Fibroblast of skin of right biceps (primary cell): ENCODE measurements around the gene SWSAP1.
A peak's percentile ranks its signal among the peaks of the same experiment; 100 is the strongest.
"Not testable (repeated sequence)": the region's sequence is repeated elsewhere in the genome, so short reads cannot be mapped to it uniquely, and the experiment has no call there.

Experiments used
- DNase-seq: peaks from one replicate; pipeline ENCODE4 v3.0.0-alpha.2; 2013

SWSAP1 gene, protein sequence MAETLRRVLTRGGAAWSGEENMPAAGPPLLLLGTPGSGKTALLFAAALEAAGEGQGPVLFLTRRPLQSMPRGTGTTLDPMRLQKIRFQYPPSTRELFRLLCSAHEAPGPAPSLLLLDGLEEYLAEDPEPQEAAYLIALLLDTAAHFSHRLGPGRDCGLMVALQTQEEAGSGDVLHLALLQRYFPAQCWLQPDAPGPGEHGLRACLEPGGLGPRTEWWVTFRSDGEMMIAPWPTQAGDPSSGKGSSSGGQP

DNA sequence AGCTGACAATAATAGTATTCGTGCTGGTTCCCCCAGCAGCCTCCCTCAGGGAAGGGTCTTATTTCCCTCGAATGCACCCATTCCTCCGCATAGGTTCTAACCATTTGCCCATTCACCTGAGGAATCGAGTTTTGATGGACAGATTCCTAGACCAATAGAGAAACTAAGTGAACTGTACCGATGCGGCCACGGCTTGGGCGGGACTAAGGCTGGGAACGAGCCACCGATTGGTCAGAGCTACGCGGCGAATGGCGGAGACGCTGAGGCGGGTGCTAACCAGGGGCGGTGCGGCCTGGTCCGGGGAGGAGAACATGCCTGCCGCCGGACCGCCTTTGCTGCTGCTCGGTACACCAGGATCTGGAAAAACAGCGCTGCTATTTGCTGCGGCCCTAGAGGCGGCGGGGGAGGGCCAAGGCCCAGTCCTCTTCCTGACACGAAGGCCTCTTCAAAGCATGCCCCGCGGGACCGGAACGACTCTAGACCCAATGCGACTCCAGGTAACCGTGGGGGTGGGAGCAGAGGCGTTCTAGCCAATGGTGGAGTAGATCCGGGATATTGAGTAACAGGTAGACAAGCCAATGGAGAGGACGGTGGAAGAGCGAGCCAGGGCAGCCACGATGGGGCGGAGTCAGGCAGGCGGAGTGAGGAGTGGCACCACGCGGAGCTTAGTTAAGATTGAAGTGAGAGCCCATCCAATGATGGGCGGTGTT, at the start of gene SWSAP1:
TSS of gene SWSAP1 (plus strand) at position 234 of the 710 bp plus-strand sequence. CDS start at position 249, 15 bp downstream.
- peak; percentile 99 for DNase-seq

DNA sequence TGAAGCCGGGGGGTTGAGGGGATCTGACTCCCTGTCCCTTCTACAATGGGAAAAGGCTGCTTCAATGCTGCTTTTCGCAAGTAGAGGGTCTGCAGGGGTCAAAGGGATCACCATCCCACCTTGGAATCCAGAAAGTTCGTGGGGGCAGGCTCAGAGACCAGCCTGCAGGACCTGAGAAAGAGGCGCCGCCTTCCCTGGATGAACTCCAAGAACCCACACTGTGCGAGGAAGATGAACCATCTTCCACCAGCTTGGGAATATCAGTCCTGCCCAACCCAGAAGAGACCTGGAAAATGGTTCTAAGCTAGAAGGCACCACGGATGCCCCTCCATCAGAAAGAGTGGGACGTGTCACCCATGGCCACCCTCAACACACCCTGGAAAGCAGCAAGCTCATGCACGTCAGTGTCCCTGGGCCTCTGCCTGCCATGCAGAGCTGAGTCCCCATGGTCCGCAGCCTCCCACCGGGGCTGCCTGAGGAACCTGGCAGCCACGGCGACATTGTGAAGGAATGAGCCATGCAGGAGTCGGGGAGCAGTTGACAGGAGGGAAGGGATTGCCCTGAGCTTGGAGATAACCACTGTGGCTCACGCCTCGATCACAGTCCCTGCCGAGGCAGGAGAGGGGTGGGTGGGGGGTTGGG, 49.6 kb upstream of the SWSAP1 start:
- DNase-seq = no peak

DNA sequence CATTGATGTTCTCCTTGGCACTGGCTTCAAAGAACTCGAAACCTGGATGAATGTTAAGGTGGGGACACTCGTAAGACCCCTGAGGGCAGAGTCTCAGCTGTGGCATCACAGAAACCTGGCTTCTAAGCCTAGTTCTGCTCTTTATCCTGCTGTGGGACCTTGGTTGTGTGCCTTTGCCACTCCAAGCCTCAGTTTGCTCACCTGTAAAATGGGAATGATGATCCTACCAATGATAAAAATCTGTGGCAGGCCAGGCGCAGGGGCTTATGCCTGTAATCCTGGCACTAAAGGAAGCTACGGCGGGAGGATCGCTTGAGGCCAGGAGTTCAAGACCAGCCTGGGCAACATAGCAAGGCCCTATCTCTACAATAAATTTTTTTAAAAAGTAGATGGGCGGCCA, 48.9 kb upstream of the SWSAP1 start:
- DNase-seq = no peak

DNA sequence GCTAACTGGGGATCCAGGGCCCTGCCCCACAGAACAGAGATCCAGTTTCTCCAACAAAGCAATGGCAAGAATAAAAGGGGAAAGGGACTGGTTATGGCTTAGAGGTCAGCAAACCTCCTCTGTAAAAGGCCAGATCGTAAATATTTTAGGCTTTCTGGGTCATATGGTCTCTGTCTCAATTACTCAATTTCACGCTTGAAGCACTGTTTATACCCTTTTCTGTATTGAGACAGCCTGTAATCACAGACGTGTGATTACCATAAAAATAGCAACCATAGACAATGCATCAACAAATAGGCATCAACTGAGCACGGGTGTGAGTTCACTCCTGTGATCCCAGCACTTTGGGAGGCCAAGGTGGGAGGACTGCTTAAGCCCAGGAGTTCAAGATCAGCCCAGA, 44.3 kb upstream of the SWSAP1 start:
- DNase-seq = no peak

DNA sequence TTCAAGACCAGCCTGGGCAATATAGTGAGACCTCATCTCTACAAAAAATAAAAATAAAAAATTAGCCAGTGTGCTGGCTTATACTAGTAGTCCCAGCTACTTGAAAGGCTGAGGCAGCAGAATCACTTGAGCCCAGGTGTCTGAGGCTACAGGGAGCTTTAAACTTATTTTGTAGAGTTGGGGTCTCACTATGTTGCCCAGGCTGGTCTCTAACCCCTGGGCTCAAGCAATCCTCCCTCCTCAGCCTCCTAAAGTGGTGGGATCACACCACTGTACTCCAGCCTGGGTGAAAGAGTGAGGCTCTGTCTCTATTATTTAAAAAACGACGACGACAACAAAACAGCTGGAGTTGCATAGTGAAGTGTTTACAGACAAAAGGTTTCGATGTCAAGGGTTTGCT, 43.0 kb upstream of the SWSAP1 start:
- DNase-seq = no peak

DNA sequence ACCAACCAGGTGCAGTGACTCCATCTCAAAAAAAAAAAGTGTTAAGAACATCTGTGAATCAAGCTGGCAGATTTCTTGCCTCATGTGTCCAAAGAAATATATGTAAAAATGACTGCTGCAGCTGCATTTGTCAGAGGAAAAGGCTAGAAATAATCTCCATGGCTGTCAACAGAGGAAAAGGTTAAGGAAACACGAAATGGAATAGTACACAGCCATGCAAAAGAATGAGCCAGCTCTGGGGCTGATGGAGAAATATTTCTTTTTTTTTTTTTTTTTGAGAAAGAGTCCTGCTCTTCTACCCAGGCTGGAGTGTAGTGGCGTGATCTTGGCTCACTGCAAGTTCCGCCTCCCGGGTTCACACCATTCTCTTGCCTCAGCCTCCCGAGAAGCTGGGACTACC, 41.6 kb upstream of the SWSAP1 start:
- DNase-seq = no peak

DNA sequence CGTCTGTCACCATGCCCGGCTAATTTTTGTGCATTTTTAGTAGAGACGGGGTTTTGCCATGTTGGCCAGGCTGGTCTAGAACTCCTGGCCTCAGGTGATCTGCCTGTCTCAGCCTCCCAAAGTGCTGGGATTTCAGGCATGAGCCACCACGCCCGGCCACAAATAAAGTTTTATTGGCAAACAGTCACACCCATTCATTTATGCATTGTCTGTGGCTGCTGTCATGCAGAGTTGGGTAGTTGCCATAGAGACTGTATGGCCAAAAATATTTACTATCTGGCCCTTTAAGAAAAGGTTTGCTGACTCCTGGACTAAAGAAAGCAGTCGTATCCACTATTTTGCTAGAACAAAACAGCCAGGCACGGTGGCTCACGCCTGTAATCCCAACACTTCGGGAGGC, 40.6 kb upstream of the SWSAP1 start:
- DNase-seq = peak; percentile 32

DNA sequence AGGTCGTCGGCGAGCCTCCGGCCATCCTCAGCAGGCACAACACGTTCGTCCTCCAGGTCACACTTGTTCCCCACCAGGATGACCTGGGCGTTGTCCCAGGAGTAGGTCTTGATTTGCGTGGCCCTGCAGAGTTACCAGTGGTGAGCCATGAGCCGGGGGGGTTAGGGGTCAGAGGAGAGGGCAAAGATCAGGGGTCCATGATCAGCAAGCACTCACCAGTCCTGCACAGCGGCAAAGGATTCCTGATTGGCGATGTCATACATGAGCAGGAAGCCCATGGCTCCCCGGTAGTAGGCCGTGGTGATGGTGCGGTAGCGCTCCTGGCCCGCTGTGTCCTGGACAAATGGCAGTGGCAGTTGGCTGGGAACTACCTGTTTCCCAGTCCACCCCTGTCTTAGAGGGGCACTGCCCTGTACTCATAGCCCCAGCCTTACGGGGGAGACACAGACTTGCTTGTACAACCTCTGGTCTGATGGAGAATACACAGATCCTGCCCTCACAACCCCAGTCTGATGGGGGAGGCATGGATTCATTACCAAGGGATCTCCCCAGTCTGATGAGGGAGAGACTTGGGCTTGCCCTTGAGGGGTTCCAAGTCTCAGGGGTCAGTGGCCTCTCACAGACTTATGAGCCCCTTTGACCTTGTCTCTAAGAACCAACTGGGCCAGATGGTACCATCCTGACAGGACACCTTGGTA, 38.9 kb upstream of the SWSAP1 start:
- no peak for DNase-seq

DNA sequence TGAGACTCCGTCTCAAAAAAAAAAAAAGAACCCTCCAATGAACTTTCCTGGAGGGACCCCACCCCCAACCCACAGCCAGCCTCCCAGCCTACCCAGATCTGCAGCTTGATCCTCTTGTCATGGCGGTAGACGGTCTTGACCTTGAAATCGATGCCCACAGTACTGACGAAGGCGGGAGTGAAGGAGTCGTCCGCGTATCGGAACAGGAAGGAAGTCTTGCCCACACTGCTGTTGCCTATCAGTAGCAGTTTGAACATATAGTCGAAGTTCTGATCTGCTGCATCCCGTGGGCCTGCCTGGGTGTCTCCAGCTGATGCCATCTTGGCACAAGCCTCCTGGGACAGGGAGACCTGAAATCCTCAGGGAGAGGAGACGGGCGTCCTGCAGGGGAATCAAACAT, 37.4 kb upstream of the SWSAP1 start:
- DNase-seq = no peak

DNA sequence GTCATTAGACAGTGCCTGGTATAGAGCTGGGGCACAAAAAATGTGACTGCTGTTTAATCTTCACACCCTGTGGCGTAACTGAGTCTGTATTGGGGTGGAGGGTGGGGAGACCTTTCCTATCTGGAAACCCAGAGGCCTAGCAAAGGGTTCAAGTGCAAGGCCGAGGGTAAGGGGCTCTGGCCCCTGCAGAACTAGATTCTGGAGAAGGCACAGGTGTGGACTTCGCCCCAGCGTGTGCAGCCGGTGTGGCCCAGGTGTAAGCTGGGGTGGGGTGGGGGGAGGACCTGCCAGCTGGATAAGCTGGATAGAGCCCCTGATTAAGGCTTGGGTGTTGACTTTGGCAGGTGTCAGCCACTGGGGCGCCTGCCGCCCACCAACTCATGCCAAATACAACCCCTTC, 36.3 kb upstream of the SWSAP1 start:
- no peak for DNase-seq

DNA sequence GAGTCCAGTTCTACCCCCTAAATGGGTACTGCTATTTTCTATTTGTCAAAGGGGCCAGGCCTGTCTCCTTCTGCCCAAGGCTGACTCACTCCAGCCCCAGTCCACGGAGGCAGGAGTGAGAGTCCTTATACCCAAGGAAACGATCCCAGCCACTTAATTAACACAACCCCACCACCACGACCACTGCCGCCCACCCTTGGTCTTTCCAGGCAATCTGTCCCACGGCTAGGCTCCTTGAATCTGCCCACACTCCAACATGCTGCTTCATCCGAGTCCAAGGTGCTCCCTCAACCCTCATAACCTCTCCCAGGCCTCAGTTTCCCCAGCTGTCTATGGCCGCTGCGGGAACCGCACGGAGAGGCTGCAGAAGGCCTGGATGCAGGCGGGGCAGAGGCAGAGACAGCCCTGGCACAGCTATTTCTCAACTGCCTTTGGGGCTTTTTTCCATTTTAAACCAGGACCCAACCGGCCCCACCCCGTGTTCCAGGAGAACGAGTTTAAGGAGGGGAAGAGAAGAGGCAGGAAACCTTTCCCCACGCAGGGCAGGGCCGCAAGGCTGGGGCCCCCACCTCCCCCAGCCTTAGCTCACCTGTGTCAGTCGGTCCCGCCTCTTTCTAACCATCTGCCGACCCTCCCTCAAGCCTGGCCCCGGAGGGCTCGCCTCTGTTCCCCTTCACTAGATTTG, 35.8 kb upstream of the SWSAP1 start:
- DNase-seq = no peak

DNA sequence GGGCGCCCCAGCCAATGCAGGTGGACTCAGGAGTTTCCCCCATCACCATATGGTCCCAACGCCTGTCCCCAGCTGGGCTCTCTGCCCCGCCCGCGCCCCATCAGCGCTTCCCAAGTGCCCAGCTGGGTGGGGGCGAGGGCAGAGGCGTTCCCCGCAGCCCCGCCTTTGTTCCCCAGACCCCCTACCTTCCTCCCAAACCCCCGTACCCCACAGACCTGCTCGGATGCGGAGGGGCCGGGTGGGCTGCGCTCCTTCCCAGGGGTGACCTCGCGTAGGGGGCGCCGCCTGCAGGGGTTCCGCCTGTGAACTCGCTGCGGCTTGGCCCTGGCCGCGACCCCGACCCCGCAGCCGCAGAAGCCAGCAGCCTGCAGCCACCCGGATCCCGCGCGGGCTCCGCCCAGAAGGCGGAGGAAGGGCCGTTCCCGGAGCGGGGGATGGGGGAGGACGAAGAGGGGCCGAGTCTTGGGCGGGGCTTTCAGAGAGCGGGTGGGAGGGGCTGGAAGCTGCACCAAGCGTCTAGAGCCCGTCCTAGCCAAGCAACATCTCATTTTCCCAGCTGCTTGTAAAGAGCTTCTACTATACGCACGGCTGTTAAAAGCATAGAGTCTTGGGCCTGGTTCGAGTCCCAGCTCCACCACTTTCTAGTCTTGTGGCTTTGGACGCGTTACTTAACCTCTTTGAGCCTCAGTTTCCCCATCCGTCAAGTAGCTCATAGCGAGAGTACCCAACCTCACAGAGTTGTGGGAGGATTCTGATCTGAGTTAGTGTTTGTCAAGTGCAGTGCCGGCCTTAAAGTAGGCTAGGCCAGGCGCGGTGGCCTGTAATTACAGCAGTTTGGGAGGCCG, 35.0 kb upstream of the SWSAP1 start, which contains the start of gene RAB3D:
TSS of gene RAB3D (minus strand) at position 404 of the 845 bp plus-strand sequence. CDS start 2,258 bp downstream, outside the sequence.
- DNase-seq = peak; percentile 83

DNA sequence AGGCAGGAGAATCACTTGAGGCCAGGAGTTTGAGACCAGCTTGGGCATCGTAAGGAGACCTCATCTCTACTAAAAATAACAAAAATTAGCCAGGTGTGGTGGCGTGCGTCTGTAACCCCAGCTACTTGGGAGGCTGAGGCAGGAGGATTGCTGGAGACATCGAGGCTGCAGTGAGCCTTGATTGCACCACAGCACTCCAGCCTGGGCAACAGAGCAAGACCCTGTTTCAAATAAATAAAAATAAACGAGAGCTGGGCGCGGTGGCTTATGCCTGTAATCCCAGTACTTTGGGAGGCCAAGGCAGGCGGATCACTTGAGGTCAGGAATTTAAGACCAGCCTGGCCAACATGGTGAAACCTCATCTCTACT, 34.4 kb upstream of the SWSAP1 start:
- DNase-seq = not testable (repeated sequence)

DNA sequence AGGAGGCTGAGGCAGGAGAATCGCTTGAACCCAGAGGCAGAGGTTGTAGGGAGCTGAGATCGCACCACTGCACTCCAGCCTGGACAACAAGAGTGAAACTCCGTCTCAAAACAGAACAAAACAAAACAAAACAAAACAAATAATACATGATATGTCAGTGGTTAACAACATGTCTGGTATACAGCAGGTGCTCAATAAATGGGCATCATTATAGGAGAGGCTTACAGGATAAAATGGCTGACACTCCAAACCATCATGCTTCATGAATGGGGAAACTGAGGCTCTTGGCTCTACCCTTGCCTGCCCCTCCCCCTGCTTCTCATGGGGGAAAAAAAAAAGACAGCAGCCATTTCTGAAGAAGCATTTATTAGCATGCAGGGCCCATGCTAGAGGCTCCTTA, 32.0 kb upstream of the SWSAP1 start:
- DNase-seq = no peak

DNA sequence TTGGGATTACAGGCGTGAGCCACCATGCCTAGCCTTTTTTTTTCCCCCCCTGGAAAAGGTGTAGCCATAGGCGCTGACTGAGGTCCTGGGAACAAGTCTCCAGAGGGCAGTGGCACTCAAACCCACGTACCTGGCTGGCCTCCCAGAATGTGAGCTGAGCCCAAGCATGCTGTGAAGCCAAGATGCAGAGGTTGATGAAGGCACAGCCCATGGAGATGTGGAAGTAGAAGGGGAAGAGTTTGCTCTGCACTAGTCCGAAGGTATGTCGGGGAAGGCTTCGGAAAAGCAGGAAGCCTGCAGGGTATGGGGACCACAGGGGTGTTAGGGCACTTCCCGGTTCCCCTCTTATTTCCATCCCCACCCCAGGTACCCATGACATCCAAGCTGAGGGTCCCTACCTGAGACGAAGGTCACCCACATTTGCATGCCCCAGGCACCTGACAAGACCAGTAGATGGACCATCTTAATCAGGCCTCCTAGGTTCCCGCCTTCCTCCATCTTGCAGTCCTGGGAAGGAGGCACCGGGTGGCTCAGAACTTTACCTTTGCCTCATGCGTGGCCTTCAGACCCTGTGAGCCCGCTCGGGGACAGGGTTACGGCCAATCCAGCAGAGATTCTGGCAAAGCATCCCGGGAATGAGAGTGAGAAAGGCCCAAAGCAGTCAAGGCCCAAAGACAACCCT, 29.2 kb upstream of the SWSAP1 start:
- DNase-seq = peak; percentile 6

DNA sequence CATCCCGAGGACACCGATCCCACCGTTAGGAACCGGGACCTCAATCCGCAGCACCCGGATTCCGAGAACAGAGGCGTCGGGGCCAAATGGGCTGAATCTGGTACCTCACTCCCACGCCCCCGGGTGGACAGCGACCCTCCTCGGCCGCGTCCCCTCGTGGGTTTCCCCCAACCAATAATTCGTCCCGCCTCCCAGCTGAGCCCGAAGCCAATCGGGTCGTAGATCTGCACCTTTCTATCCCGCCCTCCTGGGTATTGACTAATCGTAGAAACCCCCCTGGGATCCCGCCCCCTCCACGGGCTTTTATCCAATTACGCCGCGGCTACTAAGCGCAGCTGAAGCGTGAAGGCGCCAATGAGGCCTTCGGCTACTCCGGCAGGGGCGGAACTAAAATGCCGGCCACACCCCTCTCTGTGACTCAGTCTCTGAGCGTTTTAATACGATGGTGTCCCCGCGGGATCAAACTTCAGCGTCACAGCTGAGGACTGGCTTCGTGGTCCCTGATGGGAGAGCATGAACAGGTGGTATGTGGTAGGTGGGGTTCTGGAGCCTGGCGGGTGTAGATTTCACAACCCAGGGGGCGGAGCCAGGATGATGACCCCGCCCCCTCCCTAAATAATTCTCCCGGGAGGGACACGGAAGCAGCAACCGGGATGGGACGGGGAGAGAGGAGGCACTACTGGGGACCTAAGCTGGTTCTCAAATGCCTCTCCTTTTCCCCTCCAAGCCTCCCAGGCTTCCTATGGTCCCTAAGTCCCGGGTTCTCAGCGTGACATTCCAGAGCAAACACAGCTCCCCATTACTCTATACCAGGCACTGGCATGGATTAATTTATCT, 28.1 kb upstream of the SWSAP1 start, which contains the start of the genes CCDC159 and TMEM205:
TSS of gene CCDC159 (plus strand) at position 416 of the 837 bp plus-strand sequence. CDS start at position 504, 88 bp downstream.
TSS of gene TMEM205 (minus strand) at position 165 of the 837 bp plus-strand sequence. CDS start 649 bp downstream, outside the sequence.
- DNase-seq = peak; percentile 99

DNA sequence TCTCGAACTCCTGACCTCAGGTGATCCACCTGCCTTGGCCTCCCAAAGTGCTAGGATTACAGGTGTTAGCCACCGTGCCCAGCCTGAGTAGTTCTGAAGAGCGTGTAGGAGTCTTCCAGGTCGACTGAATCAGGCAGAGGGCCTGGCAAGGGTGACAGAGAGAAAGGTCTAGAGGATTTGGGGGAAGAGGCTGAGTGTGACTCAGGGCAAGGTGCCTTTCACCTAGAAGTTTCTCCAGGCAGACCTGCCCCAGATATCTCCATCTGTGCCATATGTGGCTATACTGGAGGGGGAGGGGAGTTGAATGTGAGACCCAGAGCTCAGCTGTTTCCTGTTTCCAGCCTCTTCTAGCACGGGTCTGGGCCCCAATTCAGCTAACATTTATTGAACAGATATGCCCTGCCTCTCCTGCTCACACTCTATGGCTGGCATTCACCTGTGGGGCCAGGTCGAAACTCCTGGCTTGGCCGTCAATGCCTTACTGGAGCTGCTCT, 26.9 kb upstream of the SWSAP1 start:
- no peak for DNase-seq

DNA sequence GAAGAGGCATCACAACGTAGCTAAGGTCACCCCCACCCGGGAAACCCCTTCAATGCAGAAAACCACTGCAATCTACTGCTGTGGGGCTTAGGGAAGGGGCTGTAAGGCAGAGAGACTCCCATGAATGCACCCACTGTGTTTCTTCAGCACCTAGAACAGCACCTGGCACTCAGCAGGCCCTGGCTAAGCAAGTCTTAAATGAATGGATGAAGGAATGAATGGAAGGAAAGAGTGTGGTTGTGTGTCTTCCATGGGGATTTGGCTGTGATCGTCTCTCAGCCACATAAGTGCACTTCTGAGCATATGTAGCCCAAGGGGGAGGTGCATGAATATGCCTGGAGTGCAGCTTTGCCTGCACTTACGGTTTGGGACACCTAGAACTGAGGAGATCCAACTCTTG, 25.3 kb upstream of the SWSAP1 start:
- DNase-seq = no peak

DNA sequence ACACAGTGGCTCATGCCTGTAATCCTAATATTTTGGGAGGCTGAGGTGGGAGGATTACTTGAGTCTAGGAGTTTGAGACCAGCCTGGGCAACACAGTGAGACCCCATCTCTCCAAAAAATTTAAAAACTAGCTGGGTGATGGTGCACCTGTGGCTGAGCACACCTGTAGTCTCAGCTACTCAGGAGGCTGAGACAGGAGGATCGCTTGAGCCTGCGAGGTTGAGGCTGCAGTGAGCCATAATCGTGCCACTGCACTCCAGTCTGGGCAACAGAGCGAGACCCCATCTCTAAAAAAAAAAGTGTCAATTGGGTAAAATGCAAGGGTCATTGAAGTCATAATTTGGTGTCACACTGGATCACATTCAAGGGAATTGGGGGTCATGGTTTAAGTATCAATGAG, 20.4 kb upstream of the SWSAP1 start:
- DNase-seq = not testable (repeated sequence)
